ENCODE measurements around the gene TANGO6. TPM values are rescaled to one million over a fixed set of nuclear protein-coding genes. Genes with fewer than 3 reads are reported as not detected.
"Not testable (repeated sequence)": the region's sequence is repeated elsewhere in the genome, so short reads cannot be mapped to it uniquely, and the experiment has no call there.

TANGO6 gene
- 1 to 10 TPM; 5.9 to 8.8 (median 7.0) TPM for polyA plus RNA-seq (ENCODE audit: insufficient read length in 3 of 3)

- peak; percentile 53 to 72 (median 65) for DNase-seq (ENCODE audit: low read depth in 3 of 3, low spot score in 2 of 3)
Measured at GRCh38 chr16:68843482-68844210, at the start of gene TANGO6. TANGO6 (plus strand) TSS chr16:68843531; CDS start chr16:68843618, 87 bp downstream.

GRCh38 chr16:68798398-68798797 lies 44.9 kb upstream of the TANGO6 start:
- DNase-seq (ENCODE audit: low read depth in 3 of 3, low spot score in 2 of 3): no peak

GRCh38 chr16:68800257-68800875 lies 43.0 kb upstream of the TANGO6 start:
- peak; percentile 67 to 80 (median 68) for DNase-seq (ENCODE audit: low read depth in 3 of 3, low spot score in 2 of 3)

- no peak for DNase-seq (ENCODE audit: low read depth in 3 of 3, low spot score in 2 of 3)
Measured at GRCh38 chr16:68802190-68802589, 41.1 kb upstream of the TANGO6 start.

GRCh38 chr16:68806422-68806821 lies 36.9 kb upstream of the TANGO6 start:
- no peak for DNase-seq (ENCODE audit: low read depth in 3 of 3, low spot score in 2 of 3)

- DNase-seq (ENCODE audit: low read depth in 3 of 3, low spot score in 2 of 3): no peak
Measured at GRCh38 chr16:68806981-68807380, 36.4 kb upstream of the TANGO6 start.

GRCh38 chr16:68814516-68814915 lies 28.8 kb upstream of the TANGO6 start:
- no peak for DNase-seq (ENCODE audit: low read depth in 3 of 3, low spot score in 2 of 3)

- no peak for DNase-seq (ENCODE audit: low read depth in 3 of 3, low spot score in 2 of 3)
Measured at GRCh38 chr16:68823401-68824135, 19.8 kb upstream of the TANGO6 start.

GRCh38 chr16:68825427-68825826 lies 17.9 kb upstream of the TANGO6 start:
- no peak for DNase-seq (ENCODE audit: low read depth in 3 of 3, low spot score in 2 of 3)

- no peak for DNase-seq (ENCODE audit: low read depth in 3 of 3, low spot score in 2 of 3)
Measured at GRCh38 chr16:68826652-68827051, 16.7 kb upstream of the TANGO6 start.

- no peak for DNase-seq (ENCODE audit: low read depth in 3 of 3, low spot score in 2 of 3)
Measured at GRCh38 chr16:68833251-68833650, 10.1 kb upstream of the TANGO6 start.

- DNase-seq (ENCODE audit: low read depth in 3 of 3, low spot score in 2 of 3): no peak
Measured at GRCh38 chr16:68834550-68834949, 8.8 kb upstream of the TANGO6 start.

GRCh38 chr16:68835970-68836369 lies 7.4 kb upstream of the TANGO6 start:
- no peak for DNase-seq (ENCODE audit: low read depth in 3 of 3, low spot score in 2 of 3)

GRCh38 chr16:68839831-68840230 lies 3.5 kb upstream of the TANGO6 start:
- peak in 1 of 3 donors; percentile 18 for DNase-seq (ENCODE audit: low read depth in 3 of 3, low spot score in 2 of 3)

- DNase-seq (ENCODE audit: low read depth in 3 of 3, low spot score in 2 of 3): not testable (repeated sequence)
Measured at GRCh38 chr16:68842964-68843481, 308 bp upstream of the TANGO6 start.

GRCh38 chr16:68844211-68844564 lies 857 bp downstream of the TANGO6 start:
- DNase-seq (ENCODE audit: low read depth in 3 of 3, low spot score in 2 of 3): no peak

- no peak for DNase-seq (ENCODE audit: low read depth in 3 of 3, low spot score in 2 of 3)
Measured at GRCh38 chr16:68848786-68849185, 5.5 kb downstream of the TANGO6 start.

GRCh38 chr16:68850481-68850880 lies 7.2 kb downstream of the TANGO6 start:
- no peak for DNase-seq (ENCODE audit: low read depth in 3 of 3, low spot score in 2 of 3)

- DNase-seq (ENCODE audit: low read depth in 3 of 3, low spot score in 2 of 3): no peak
Measured at GRCh38 chr16:68851601-68852000, 8.3 kb downstream of the TANGO6 start.

GRCh38 chr16:68857479-68857878 lies 14.1 kb downstream of the TANGO6 start:
- DNase-seq (ENCODE audit: low read depth in 3 of 3, low spot score in 2 of 3): no peak

- DNase-seq (ENCODE audit: low read depth in 3 of 3, low spot score in 2 of 3): no peak
Measured at GRCh38 chr16:68859828-68860227, 16.5 kb downstream of the TANGO6 start.

Data from right renal cortex interstitium (tissue), 3 donors.